Measurements from ENCODE around the gene RHOXF2.
"Not testable (repeated sequence)": the region's sequence is repeated elsewhere in the genome, so short reads cannot be mapped to it uniquely, and the experiment has no call there.

The RHOXF2 gene

GRCh38 chrX:120158313-120158712 is at the start of gene RHOXF2:
Gene RHOXF2, plus strand, starts transcription at chrX:120158613. Its CDS starts 138 bp downstream, at chrX:120158751.
- DNase-seq (ENCODE audit: low spot score) = not testable (repeated sequence)

- DNase-seq (ENCODE audit: low spot score) = no peak
These were observed 49.0 kb upstream of the RHOXF2 start for GRCh38 chrX:120109378-120109777.

- no peak for DNase-seq (ENCODE audit: low spot score)
These were observed 46.8 kb upstream of the RHOXF2 start for GRCh38 chrX:120111611-120112010.

GRCh38 chrX:120115438-120115963 is 42.9 kb upstream of the RHOXF2 start, which contains the start of gene RHOXF1:
Gene RHOXF1, minus strand, starts transcription at chrX:120115913. Its CDS starts 51 bp downstream, at chrX:120115862.
- no peak for DNase-seq (ENCODE audit: low spot score)

GRCh38 chrX:120120223-120120622 is 38.2 kb upstream of the RHOXF2 start:
- DNase-seq (ENCODE audit: low spot score) = no peak

GRCh38 chrX:120125444-120125843 is 33.0 kb upstream of the RHOXF2 start:
- no peak for DNase-seq (ENCODE audit: low spot score)

GRCh38 chrX:120128306-120128846 is 30.0 kb upstream of the RHOXF2 start:
- DNase-seq (ENCODE audit: low spot score) = not testable (repeated sequence)

GRCh38 chrX:120136128-120136527 is 22.3 kb upstream of the RHOXF2 start:
- DNase-seq (ENCODE audit: low spot score) = no peak

GRCh38 chrX:120136840-120137239 is 21.6 kb upstream of the RHOXF2 start:
- DNase-seq (ENCODE audit: low spot score) = no peak

GRCh38 chrX:120137439-120137838 is 21.0 kb upstream of the RHOXF2 start:
- DNase-seq (ENCODE audit: low spot score) = no peak

- DNase-seq (ENCODE audit: low spot score) = no peak
These were observed 18.0 kb upstream of the RHOXF2 start for GRCh38 chrX:120140293-120140981.

GRCh38 chrX:120144178-120144844 is 14.1 kb upstream of the RHOXF2 start:
- no peak for DNase-seq (ENCODE audit: low spot score)

- DNase-seq (ENCODE audit: low spot score) = no peak
These were observed 13.0 kb upstream of the RHOXF2 start for GRCh38 chrX:120145295-120145925.

- not testable (repeated sequence) for DNase-seq (ENCODE audit: low spot score)
These were observed 12.1 kb upstream of the RHOXF2 start for GRCh38 chrX:120146323-120146722.

- no peak for DNase-seq (ENCODE audit: low spot score)
These were observed 10.9 kb upstream of the RHOXF2 start for GRCh38 chrX:120147537-120147936.

GRCh38 chrX:120150109-120150744 is 8.2 kb upstream of the RHOXF2 start:
- not testable (repeated sequence) for DNase-seq (ENCODE audit: low spot score)

GRCh38 chrX:120159086-120159485 is 673 bp downstream of the RHOXF2 start:
- not testable (repeated sequence) for DNase-seq (ENCODE audit: low spot score)

- DNase-seq (ENCODE audit: low spot score) = not testable (repeated sequence)
These were observed 34.8 kb downstream of the RHOXF2 start for GRCh38 chrX:120193254-120193653.

- not testable (repeated sequence) for DNase-seq (ENCODE audit: low spot score)
These were observed 35.3 kb downstream of the RHOXF2 start for GRCh38 chrX:120193720-120194119.

- not testable (repeated sequence) for DNase-seq (ENCODE audit: low spot score)
These were observed 37.4 kb downstream of the RHOXF2 start for GRCh38 chrX:120195786-120196185.

- not testable (repeated sequence) for DNase-seq (ENCODE audit: low spot score)
These were observed 38.3 kb downstream of the RHOXF2 start for GRCh38 chrX:120196626-120197283.

All from LoVo (cell line).